Bronchial epithelial cell (primary cell): ENCODE results near the gene PNPLA3. TPM values are rescaled to one million over a fixed set of nuclear protein-coding genes. Genes with fewer than 3 reads are reported as not detected.

Experiments used
- DNase-seq: peaks from one replicate; pipeline ENCODE4 v3.0.0-alpha.2; 2010; ENCODE audit warnings: low read depth
- FAIRE-seq: peaks from 2 replicates; lab custom pipeline; 2011; peaks lifted over from hg19 to GRCh38; lab: Jason Lieb, UNC
- H3K27me3 ChIP-seq: 2 replicates; pipeline ENCODE4 v1.5.1; 2011; ENCODE audit warnings: low read length; ENCODE audit not compliant: control insufficient read depth, insufficient read depth
- H3K36me3 ChIP-seq: 2 replicates; pipeline ENCODE4 v1.5.1; 2011; ENCODE audit warnings: low read length; ENCODE audit not compliant: control insufficient read depth, insufficient read depth
- H3K4me3 ChIP-seq: 2 replicates; pipeline ENCODE4 v1.5.1; 2011; ENCODE audit warnings: mild to moderate bottlenecking, low read depth, low read length, control low read depth
- CTCF ChIP-seq: IDR thresholded peaks from 2 replicates; pipeline ENCODE4 v1.5.1; 2011; ENCODE audit warnings: mild to moderate bottlenecking, moderate library complexity, low read length, control low read depth, inconsistent platforms; ENCODE audit not compliant: insufficient read depth, severe bottlenecking
- total RNA-seq: library from RNA; depleted of rRNA; stranded (reverse); fragments of >200 nt; gene quantifications from 2 replicates; pipeline ENCODE4 v1.2.1, GENCODE V29; 2014

The PNPLA3 gene
- total RNA-seq, 1 donor from 2014 or later: 1.3 TPM

- no peak for DNase-seq
- H3K27me3 ChIP-seq: no peaks in the 10 kb centered on the region
- no peaks in the 10 kb centered on the region for H3K36me3 ChIP-seq
- TF ChIP-seq CTCF: no peak
- no peak for FAIRE-seq
- no peak overlapping the region for H3K4me3 ChIP-seq
Measured at GRCh38 chr22:43928908-43929307, 5.3 kb downstream of the PNPLA3 start.

GRCh38 chr22:43931771-43932170, 8.2 kb downstream of the PNPLA3 start:
- TF ChIP-seq CTCF: no peak
- no peaks in the 10 kb centered on the region for H3K36me3 ChIP-seq
- FAIRE-seq: no peak
- H3K4me3 ChIP-seq: no peak overlapping the region
- no peak for DNase-seq
- no peaks in the 10 kb centered on the region for H3K27me3 ChIP-seq

GRCh38 chr22:43941449-43941848, 17.8 kb downstream of the PNPLA3 start:
- TF ChIP-seq CTCF: no peak
- no peak overlapping the region for H3K4me3 ChIP-seq
- DNase-seq: no peak
- H3K36me3 ChIP-seq: peaks cover 3% of the 10 kb centered on the region
- no peak for FAIRE-seq
- H3K27me3 ChIP-seq: no peaks in the 10 kb centered on the region

- no peaks in the 10 kb centered on the region for H3K27me3 ChIP-seq
- H3K36me3 ChIP-seq: peaks cover 3% of the 10 kb centered on the region
- TF ChIP-seq CTCF: no peak
- DNase-seq: no peak
- peak; percentile 18 for FAIRE-seq
- H3K4me3 ChIP-seq: no peak overlapping the region
Measured at GRCh38 chr22:43944670-43945430, 21.2 kb downstream of the PNPLA3 start.

- FAIRE-seq: peak; percentile 94
- peak; percentile 92 for TF ChIP-seq CTCF
Measured at GRCh38 chr22:43945632-43946383, 22.2 kb downstream of the PNPLA3 start.

GRCh38 chr22:43946384-43946667, 22.7 kb downstream of the PNPLA3 start:
- Histone ChIP-seq H3K36me3 (no peaks in the 10 kb centered on the region), H3K4me3 (no peak overlapping the region), H3K27me3 (no peaks in the 10 kb centered on the region)
- DNase-seq: no peak
- FAIRE-seq: no peak
- no peak for TF ChIP-seq CTCF

More at GRCh38 chr22:43945632-43946383, 22.2 kb downstream of the PNPLA3 start:
- peak; percentile 44 for DNase-seq
- no peaks in the 10 kb centered on the region for H3K36me3 ChIP-seq
- H3K27me3 ChIP-seq: no peaks in the 10 kb centered on the region
- H3K4me3 ChIP-seq: no peak overlapping the region
